Suppressor macrophage treated with lipopolysaccharide for 1 hour (primary cell): ENCODE data around the gene SERPINH1.
"Not testable (repeated sequence)": the region's sequence is repeated elsewhere in the genome, so short reads cannot be mapped to it uniquely, and the experiment has no call there.

Experiments
- DNase-seq, 3 donors: peaks; one replicate each; pipeline ENCODE4 v3.0.0-alpha.2; 2020 to 2022

The SERPINH1 gene

DNA sequence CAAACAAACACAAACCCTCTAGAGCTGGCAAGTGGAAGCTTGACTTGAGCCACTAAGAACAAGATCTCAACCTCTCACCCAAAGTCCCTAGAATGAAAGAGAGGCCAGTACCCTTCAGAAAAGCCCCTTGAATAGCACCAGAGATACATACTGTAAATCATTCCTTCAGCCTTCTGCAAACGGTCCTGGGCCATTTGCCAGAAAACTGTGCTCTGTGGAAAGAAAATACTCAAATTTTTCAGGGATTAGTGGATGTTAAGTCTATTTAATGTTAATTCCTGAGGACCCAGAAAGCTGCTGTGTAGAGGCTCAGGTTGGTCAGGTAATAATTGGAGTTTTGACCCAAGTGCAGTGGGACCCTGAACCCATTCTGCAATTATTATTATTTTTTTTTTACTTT, 16.9 kb downstream of the SERPINH1 start:
- no peak for DNase-seq

DNA sequence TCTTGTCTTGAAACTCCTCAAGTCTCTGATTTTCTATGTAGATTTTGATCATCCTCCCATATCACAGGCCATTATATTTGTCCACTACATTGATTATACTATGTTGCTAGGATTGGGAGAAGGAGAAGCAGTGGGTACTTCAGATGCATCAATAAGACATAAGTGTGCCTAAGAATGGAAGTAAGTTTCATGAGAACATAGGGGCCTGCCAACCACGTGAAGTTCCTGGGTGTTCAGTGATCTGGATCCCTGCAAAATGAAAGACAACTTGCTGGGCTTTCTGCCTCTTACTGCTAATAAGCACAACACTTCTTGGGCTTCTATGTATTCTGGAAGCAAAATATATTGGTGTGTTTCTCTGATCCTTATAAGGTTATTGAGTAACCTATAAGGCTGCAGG, 17.8 kb downstream of the SERPINH1 start:
- DNase-seq, result no peak

GRCh38 chr11:75582506-75582894, 20.4 kb downstream of the SERPINH1 start:
- DNase-seq, result no peak

DNA sequence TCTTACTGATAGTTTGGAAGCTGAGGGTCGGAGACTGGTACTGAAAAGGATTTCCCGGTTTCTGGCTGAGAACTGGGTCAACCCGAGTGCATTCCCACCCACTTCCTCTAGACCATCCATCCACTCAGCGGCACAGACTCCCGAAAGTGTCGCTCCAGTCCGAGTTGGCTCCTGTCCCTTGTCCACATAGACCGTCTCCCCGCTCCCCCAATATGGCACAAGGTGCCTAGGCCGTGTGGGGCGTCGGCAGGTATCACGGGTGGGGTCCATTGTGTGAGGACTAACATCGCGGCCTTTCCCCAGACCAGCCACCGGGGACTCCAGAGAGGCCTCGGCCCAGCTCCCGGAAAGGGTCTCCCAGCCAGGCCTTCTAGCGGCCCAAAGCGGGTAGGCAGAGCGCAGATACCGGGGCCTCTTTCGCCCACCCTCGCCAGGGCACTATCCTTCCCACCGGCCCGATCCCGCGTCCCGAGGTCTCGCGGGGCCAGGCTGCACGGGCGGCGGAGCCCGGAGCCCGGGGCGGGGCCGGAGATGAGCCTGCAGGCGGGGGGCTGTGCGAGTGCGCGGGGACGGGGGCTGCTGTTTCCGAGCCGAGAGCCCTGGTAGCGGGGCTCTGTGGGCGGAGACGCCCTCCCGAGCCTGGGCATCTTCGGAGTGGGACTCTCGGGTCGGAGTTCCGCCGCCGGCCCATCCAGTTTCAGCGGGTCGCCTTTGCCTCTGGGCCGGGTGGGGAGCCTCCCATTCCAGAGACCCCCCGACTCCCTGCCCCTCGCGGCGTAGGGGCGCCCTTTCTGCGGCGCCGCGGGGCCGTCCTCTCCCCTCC, 21.1 kb downstream of the SERPINH1 start:
- peak in 2 of 3 donors; percentile 76 to 79 for DNase-seq

GRCh38 chr11:75583718-75584658, 21.9 kb downstream of the SERPINH1 start:
- DNase-seq, result peak in 2 of 3 donors; percentile 53 to 56

GRCh38 chr11:75584659-75585292, 22.7 kb downstream of the SERPINH1 start:
- not testable (repeated sequence) for DNase-seq

GRCh38 chr11:75585293-75585670, 23.2 kb downstream of the SERPINH1 start:
- DNase-seq, result no peak

- no peak for DNase-seq
Measured at GRCh38 chr11:75586395-75586794, 24.3 kb downstream of the SERPINH1 start.

GRCh38 chr11:75588051-75588481, 26.0 kb downstream of the SERPINH1 start:
- DNase-seq, result no peak

- peak in 2 of 3 donors; percentile 27 to 46 for DNase-seq
Measured at GRCh38 chr11:75589051-75589450, 27.0 kb downstream of the SERPINH1 start.

DNA sequence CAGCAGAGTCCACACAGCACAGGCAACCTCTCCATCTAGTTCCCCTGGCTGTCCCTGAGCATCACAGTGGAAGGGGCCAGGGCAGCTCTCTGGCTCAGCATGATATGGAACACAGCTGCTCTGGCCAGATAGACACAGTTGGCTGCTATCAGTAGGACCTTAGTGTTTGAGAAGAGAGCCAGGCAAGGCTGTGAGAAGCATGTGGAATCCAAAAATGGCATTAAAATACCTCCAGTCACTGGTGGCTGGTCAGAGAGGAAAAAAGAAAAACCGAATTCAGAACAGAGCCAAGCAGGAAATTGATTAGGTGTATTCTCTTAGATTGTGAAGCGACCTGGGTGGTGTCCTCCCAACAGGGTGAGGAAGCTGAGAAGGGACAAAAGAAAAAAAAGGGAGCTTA, 27.9 kb downstream of the SERPINH1 start:
- DNase-seq, result no peak

GRCh38 chr11:75591371-75591770, 29.3 kb downstream of the SERPINH1 start:
- no peak for DNase-seq

GRCh38 chr11:75591966-75592365, 29.9 kb downstream of the SERPINH1 start:
- DNase-seq, result no peak

- DNase-seq, result no peak
Measured at GRCh38 chr11:75592715-75593114, 30.7 kb downstream of the SERPINH1 start.

DNA sequence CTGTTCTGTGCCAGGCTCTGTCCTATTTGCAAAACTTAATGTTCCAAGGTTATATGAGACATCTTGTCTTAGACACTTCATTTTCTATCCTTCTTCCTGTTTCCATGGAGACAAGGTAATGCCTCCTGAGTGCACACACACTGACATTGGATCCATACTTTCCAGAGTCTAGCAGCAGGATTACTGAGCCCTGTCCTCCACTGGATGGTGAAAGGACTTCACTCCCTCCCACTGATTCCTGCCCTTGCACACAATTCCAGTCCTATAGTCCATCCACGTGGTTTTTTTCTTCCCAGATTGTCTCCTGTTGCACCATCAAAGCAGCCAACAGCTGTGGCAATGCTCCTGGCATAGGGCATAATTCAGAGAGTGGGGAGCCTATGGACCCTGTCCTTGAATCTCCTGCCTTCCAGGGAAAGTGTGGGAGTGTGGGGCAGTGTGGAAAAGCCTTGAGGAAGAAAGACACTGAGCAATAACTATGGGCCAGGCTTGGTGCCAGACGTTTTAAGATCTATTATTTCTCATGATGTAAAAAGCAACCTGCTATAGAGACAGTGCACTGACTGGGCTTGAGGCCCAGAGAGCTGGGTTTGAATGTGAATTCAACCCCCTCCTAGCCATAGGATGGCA, 31.3 kb downstream of the SERPINH1 start:
- DNase-seq, result no peak

- DNase-seq, result no peak
Measured at GRCh38 chr11:75594211-75594610, 32.2 kb downstream of the SERPINH1 start.

GRCh38 chr11:75595429-75595828, 33.4 kb downstream of the SERPINH1 start:
- DNase-seq, result no peak

DNA sequence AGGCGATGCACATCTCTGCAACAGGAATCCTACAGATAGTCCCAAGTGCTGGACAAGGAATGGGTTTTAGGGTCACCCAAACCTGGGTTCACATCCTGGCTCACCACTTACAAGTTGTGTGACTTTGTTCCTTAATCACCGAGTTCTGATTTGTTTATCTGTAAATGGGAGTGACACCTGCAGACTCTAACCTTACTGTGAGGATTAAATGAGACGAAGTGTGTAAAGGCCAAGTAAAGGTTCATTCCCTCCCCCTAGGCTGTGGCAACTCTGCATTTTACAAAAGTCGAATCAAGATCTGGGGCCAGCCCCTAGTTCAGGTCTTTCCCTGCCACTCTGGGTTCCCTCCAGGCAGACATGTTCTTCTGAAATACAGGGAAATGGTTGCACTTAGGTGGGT, 34.9 kb downstream of the SERPINH1 start:
- DNase-seq, result no peak

- DNase-seq, result peak in 2 of 3 donors; percentile 43
Measured at GRCh38 chr11:75597636-75598035, 35.6 kb downstream of the SERPINH1 start.

DNA sequence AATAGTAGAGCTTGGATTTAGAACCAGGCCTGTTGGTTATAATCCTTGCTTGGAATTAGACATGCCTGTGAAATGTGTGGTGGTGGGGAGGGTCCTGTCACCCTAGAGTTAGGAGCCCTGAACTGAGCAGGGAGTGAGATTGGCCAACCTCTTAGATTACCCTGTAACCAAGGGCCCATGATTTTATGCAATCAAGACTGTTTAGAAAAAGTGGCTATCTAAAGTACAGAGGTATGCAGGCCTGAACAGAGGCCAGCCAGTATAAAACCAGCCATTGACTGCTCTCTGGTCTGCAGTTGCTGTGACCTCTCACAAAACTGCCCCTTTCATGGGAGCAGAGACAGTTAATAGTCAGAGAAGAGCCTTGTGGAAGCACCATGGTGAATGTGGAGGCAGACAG, 36.2 kb downstream of the SERPINH1 start:
- no peak for DNase-seq

DNA sequence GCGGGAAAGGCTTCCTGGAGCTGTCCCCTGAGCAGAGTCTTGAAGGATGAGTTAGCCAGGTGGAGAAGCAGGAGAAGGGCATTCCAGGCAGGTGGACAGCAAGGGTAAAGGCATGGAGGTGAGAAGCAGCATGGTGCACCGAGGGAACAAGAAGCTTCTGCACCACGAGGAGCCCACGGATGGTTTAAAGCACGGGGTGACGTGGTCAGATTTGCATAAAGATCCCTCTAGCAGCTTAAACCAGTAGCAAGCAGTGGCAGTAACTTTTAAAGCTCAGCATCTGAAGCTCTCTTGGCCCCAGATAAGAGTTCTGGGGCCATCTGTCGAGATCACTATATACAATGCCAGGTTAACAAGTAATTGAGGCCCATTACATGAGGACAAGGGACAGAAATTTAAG, 36.8 kb downstream of the SERPINH1 start:
- no peak for DNase-seq

GRCh38 chr11:75600356-75600755, 38.3 kb downstream of the SERPINH1 start:
- no peak for DNase-seq

DNA sequence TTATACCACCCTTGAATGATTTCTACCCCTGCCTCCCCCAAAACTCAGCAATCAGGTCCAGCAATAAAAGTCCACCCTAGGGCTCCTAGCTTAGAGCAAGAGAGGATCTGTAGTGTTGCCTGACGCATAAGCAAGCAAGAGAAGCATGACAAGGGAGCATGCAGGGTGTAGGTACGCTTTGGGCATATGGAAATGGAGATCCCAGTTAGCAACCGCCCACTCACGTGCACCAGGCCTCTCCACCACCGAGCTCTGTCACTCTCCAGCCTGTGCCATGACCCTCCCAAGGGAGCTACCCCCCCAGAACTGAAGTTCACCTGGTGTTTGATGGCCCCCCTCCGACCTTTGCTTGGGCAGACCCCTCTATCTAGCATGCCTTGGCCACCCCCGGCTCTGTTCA, 39.4 kb downstream of the SERPINH1 start:
- no peak for DNase-seq
